ENCODE results near the gene CDH18. TPM values are rescaled to one million over a fixed set of nuclear protein-coding genes. Genes with fewer than 3 reads are reported as not detected.

The CDH18 gene
- total and polyA plus RNA-seq, 2 donors from 2014 or later = not detected

DNA sequence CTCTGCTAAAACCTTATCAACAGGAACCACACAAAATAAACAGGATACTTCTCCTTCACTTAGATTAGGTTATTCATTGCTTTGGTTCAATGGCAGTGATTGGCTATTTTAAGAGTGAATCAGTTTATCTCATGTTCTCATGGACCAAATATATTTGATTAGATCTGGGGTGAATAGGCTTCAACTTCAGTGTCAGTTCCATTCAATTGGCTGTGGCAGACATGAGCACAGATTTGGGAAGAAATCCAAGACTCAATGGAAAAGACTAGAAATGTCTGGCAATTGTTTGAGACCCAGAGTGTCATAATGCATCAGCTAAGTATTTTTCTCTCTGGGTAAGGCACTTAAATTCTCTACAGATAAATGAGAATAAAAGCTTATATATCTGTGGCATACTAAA is 37.1 kb downstream of the CDH18 start:
- Histone ChIP-seq H3K9me3 (ENCODE audit: control insufficient read depth in 2 of 3, insufficient read depth in 1 of 3, low read length in 3 of 3) (no peaks in the 10 kb centered on the region), H3K4me1 (ENCODE audit: control insufficient read depth in 2 of 3, insufficient read depth in 2 of 3, low read depth in 1 of 3, low read length in 3 of 3) (no peaks in the 10 kb centered on the region), H3K36me3 (ENCODE audit: control insufficient read depth in 2 of 3, insufficient read depth in 3 of 3, low read length in 3 of 3) (no peaks in the 10 kb centered on the region), H3K27me3 (ENCODE audit: control insufficient read depth, insufficient read depth, low read length) (no peaks in the 10 kb centered on the region), H3K27ac (ENCODE audit: low read depth in 2 of 2, low read length in 2 of 2) (no peak overlapping the region), H3K9ac (ENCODE audit: low read length in 3 of 3) (no peak overlapping the region), H3K4me3 (ENCODE audit: low read length in 3 of 3) (no peak overlapping the region)
- FAIRE-seq (no peak), DNase-seq (no peak)
- intact Hi-C loops (cut with DNase I) = no loop called here
- TF ChIP-seq, protein P1, sequence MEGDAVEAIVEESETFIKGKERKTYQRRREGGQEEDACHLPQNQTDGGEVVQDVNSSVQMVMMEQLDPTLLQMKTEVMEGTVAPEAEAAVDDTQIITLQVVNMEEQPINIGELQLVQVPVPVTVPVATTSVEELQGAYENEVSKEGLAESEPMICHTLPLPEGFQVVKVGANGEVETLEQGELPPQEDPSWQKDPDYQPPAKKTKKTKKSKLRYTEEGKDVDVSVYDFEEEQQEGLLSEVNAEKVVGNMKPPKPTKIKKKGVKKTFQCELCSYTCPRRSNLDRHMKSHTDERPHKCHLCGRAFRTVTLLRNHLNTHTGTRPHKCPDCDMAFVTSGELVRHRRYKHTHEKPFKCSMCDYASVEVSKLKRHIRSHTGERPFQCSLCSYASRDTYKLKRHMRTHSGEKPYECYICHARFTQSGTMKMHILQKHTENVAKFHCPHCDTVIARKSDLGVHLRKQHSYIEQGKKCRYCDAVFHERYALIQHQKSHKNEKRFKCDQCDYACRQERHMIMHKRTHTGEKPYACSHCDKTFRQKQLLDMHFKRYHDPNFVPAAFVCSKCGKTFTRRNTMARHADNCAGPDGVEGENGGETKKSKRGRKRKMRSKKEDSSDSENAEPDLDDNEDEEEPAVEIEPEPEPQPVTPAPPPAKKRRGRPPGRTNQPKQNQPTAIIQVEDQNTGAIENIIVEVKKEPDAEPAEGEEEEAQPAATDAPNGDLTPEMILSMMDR (IDR thresholded peaks at IDR 0.05; ENCODE audit: borderline replicate concordance, extremely low read depth, insufficient read depth) = no peak

DNA sequence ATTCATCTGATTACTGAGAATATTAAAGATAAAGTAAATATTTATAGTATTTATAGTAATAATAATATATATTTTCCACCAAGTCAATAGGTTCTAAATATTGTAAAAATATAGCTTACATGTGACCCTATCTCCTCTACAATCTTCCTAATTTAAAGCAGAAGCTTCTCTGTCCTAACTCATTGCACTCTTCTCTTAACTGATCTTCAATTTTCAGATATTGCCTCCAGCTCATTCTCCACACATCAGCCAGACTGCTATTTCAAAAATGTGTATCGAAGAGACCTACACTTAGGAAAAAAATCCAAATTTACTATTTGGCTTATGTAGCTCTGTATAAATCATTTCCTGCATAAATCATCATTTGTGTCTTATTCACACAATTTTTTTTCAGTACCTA is 47.8 kb downstream of the CDH18 start:
- Histone ChIP-seq H3K4me1 (ENCODE audit: control insufficient read depth in 2 of 3, insufficient read depth in 2 of 3, low read depth in 1 of 3, low read length in 3 of 3) (no peaks in the 10 kb centered on the region), H3K9ac (ENCODE audit: low read length in 3 of 3) (no peak overlapping the region), H3K36me3 (ENCODE audit: control insufficient read depth in 2 of 3, insufficient read depth in 3 of 3, low read length in 3 of 3) (no peaks in the 10 kb centered on the region), H3K9me3 (ENCODE audit: control insufficient read depth in 2 of 3, insufficient read depth in 1 of 3, low read length in 3 of 3) (no peaks in the 10 kb centered on the region), H3K4me3 (ENCODE audit: low read length in 3 of 3) (no peak overlapping the region), H3K27me3 (ENCODE audit: control insufficient read depth, insufficient read depth, low read length) (no peaks in the 10 kb centered on the region), H3K27ac (ENCODE audit: low read depth in 2 of 2, low read length in 2 of 2) (no peak overlapping the region)
- intact Hi-C loops (cut with DNase I) = no loop called here
- TF ChIP-seq, protein P1 (IDR thresholded peaks at IDR 0.05; ENCODE audit: borderline replicate concordance, extremely low read depth, insufficient read depth) = no peak
- FAIRE-seq = no peak
- DNase-seq = no peak

DNA sequence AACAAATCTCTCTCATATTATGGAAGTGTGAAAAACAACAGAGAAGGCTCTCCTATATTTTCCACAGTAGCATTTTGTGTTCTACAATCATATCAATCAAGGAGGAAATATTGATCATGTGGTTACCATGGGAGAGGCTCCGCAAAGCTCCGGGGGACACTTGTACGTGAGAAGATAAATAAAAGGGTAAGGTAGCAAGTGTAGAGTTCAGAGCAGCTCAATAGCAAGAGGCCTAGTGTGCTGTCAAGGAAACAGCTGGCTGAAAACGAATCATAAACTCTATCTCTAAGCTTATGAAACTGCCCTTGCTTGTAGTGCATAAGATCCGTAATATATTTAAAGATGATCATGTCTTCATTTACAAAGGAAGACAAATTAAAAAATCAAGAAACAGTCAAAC is 57.5 kb downstream of the CDH18 start:
- no peaks in the 10 kb centered on the region for H3K36me3 ChIP-seq (ENCODE audit: control insufficient read depth in 2 of 3, insufficient read depth in 3 of 3, low read length in 3 of 3)
- no peak for FAIRE-seq
- intact Hi-C loops (cut with DNase I) = no loop called here
- no peaks in the 10 kb centered on the region for H3K4me1 ChIP-seq (ENCODE audit: control insufficient read depth in 2 of 3, insufficient read depth in 2 of 3, low read depth in 1 of 3, low read length in 3 of 3)
- H3K27ac ChIP-seq (ENCODE audit: low read depth in 2 of 2, low read length in 2 of 2) = no peak overlapping the region
- no peak overlapping the region for H3K9ac ChIP-seq (ENCODE audit: low read length in 3 of 3)
- H3K27me3 ChIP-seq (ENCODE audit: control insufficient read depth, insufficient read depth, low read length) = no peaks in the 10 kb centered on the region
- DNase-seq = no peak
- H3K4me3 ChIP-seq (ENCODE audit: low read length in 3 of 3) = no peak overlapping the region
- no peaks in the 10 kb centered on the region for H3K9me3 ChIP-seq (ENCODE audit: control insufficient read depth in 2 of 3, insufficient read depth in 1 of 3, low read length in 3 of 3)
- TF ChIP-seq, protein P1 (IDR thresholded peaks at IDR 0.05; ENCODE audit: borderline replicate concordance, extremely low read depth, insufficient read depth) = no peak

All from kidney (tissue), 14 donors.